NCI-H2196 (cell line): ENCODE measurements around the gene UBXN2A.
"Not testable (repeated sequence)": the region's sequence is repeated elsewhere in the genome, so short reads cannot be mapped to it uniquely, and the experiment has no call there.

Experiments
- DNase-seq: peaks from one replicate; lab custom pipeline; 2025; ENCODE audit not compliant: unreplicated experiment; lab: John Stamatoyannopoulos, UW

The UBXN2A gene

GRCh38 chr2:24011250-24012104 is 71.2 kb downstream of the UBXN2A start:
- no peak for DNase-seq

GRCh38 chr2:24012521-24013188 is 72.4 kb downstream of the UBXN2A start:
- no peak for DNase-seq

- DNase-seq, result not testable (repeated sequence)
Observed at GRCh38 chr2:24014902-24015301, 74.6 kb downstream of the UBXN2A start.

- no peak for DNase-seq
Observed at GRCh38 chr2:24015562-24016375, 75.5 kb downstream of the UBXN2A start.

- no peak for DNase-seq
Observed at GRCh38 chr2:24016376-24016761, 76.1 kb downstream of the UBXN2A start.

GRCh38 chr2:24016853-24017703 is 76.8 kb downstream of the UBXN2A start:
- DNase-seq, result no peak

GRCh38 chr2:24017711-24018110 is 77.4 kb downstream of the UBXN2A start:
- no peak for DNase-seq

GRCh38 chr2:24018241-24018640 is 78.0 kb downstream of the UBXN2A start:
- no peak for DNase-seq

- DNase-seq, result no peak
Observed at GRCh38 chr2:24019729-24020128, 79.5 kb downstream of the UBXN2A start.

GRCh38 chr2:24020244-24020643 is 80.0 kb downstream of the UBXN2A start:
- no peak for DNase-seq

GRCh38 chr2:24021122-24021998 is 81.1 kb downstream of the UBXN2A start:
- no peak for DNase-seq

- DNase-seq, result no peak
Observed at GRCh38 chr2:24022324-24022974, 82.2 kb downstream of the UBXN2A start.

GRCh38 chr2:24022975-24023575 is 82.8 kb downstream of the UBXN2A start:
- DNase-seq, result no peak

- no peak for DNase-seq
Observed at GRCh38 chr2:24024018-24024417, 83.8 kb downstream of the UBXN2A start.

GRCh38 chr2:24024996-24025663 is 84.9 kb downstream of the UBXN2A start:
- no peak for DNase-seq

GRCh38 chr2:24026233-24026632 is 86.0 kb downstream of the UBXN2A start:
- DNase-seq, result no peak

GRCh38 chr2:24038786-24039499 is 98.7 kb downstream of the UBXN2A start:
- DNase-seq, result no peak

GRCh38 chr2:24040511-24040910 is 100.2 kb downstream of the UBXN2A start:
- DNase-seq, result no peak
